Gastrocnemius medialis (tissue), 4 donors: ENCODE data around the gene TPRA1.

Source experiments
- POLR2A ChIP-seq, 2 donors: fragments of 450-650 bp; IDR thresholded peaks; one replicate each; pipeline ENCODE4 v1.6.1; 2017; ENCODE audit warnings: antibody characterized with exemption in 2 of 2, mild to moderate bottlenecking in 2 of 2, moderate library complexity in 2 of 2
- TF ChIP-seq, protein P1 (sequence below), 5 experiments: fragments of 450-650 bp in 3 of 5; fragments of 200-600 bp in 2 of 5; sonication (generic) in 2 of 5; IDR thresholded peaks in 4 of 5; conservative IDR thresholded peaks in 1 of 5; 1 replicate in 4 of 5; 2 replicates in 1 of 5; pipeline ENCODE4 v1.5.1; 2016 to 2019; ENCODE audit warnings: antibody characterized with exemption in 5 of 5, mild to moderate bottlenecking in 3 of 5, moderate library complexity in 3 of 5

DNA sequence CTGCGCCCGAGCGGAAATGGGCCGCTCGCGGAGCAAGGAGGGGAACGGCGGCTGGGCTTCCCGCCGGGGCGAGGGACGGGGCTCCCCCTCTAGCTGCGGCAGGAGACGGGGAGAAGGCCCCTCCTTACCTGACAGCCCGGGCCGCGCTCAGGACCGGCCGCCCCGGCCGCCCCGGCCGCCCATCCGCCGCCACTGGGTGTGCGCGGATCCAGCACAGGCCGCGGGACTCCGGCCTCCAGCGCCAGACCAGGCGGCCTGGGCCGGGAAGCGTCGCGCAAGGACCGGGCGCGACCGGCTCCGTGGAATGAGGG, 296 bp downstream of the TPRA1 start:
- TF ChIP-seq, protein P1, sequence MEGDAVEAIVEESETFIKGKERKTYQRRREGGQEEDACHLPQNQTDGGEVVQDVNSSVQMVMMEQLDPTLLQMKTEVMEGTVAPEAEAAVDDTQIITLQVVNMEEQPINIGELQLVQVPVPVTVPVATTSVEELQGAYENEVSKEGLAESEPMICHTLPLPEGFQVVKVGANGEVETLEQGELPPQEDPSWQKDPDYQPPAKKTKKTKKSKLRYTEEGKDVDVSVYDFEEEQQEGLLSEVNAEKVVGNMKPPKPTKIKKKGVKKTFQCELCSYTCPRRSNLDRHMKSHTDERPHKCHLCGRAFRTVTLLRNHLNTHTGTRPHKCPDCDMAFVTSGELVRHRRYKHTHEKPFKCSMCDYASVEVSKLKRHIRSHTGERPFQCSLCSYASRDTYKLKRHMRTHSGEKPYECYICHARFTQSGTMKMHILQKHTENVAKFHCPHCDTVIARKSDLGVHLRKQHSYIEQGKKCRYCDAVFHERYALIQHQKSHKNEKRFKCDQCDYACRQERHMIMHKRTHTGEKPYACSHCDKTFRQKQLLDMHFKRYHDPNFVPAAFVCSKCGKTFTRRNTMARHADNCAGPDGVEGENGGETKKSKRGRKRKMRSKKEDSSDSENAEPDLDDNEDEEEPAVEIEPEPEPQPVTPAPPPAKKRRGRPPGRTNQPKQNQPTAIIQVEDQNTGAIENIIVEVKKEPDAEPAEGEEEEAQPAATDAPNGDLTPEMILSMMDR (IDR thresholded peaks at IDR 0.05 in 4 of 5, conservative IDR thresholded peaks at IDR 0.05 in 1 of 5): no peak
- TF ChIP-seq POLR2A (IDR thresholded peaks at IDR 0.05): no peak
